Adrenal gland (tissue), 12 donors: ENCODE data around the gene MBOAT7. TPM values are rescaled to one million over a fixed set of nuclear protein-coding genes. Genes with fewer than 3 reads are reported as not detected.
A peak's percentile ranks its signal among the peaks of the same experiment; 100 is the strongest.

Experiments
- DNase-seq, 7 donors: peaks; one replicate each; pipeline ENCODE4 v3.0.0-alpha.2; 2019 to 2020
- H3K27ac ChIP-seq, 5 donors: fragments of 200-600 bp; sonication (generic) in 4 of 5; 1 replicate in 3 of 5; 2 replicates in 2 of 5; pipeline versions ENCODE4 v1.5.1 to v1.8.0; 2016 to 2020; ENCODE audit warnings: mild to moderate bottlenecking in 1 of 5
- H3K27me3 ChIP-seq: fragments of 200-600 bp; 2 replicates; pipeline ENCODE4 v1.8.0; 2021
- H3K36me3 ChIP-seq, 2 donors: fragments of 200-600 bp; replicated peaks in 1 of 2; 1 replicate in 1 of 2; 2 replicates in 1 of 2; pipeline versions ENCODE4 v1.5.1 to v1.8.0; 2018 to 2022
- H3K4me1 ChIP-seq, 2 donors: fragments of 200-600 bp; replicated peaks in 1 of 2; 1 replicate in 1 of 2; 2 replicates in 1 of 2; pipeline versions ENCODE4 v1.5.1 to v1.8.0; 2018 to 2021
- H3K4me3 ChIP-seq, 4 donors: fragments of 200-600 bp; sonication (generic) in 3 of 4; one replicate each; pipeline ENCODE4 v1.5.1; 2016 to 2018
- H3K9me3 ChIP-seq, 3 donors: fragments of 200-600 bp; sonication (generic) in 1 of 3; replicated peaks in 1 of 3; 1 replicate in 2 of 3; 2 replicates in 1 of 3; pipeline versions ENCODE4 v1.5.1 to v1.8.0; 2016 to 2021
- CTCF ChIP-seq, 6 experiments: fragments of 450-650 bp in 4 of 6; fragments of 200-600 bp in 2 of 6; sonication (generic) in 1 of 6; IDR thresholded peaks; 1 replicate in 5 of 6; 2 replicates in 1 of 6; pipeline versions ENCODE4 v1.5.1 to v1.8.0; 2016 to 2021; ENCODE audit warnings: antibody characterized with exemption in 6 of 6, mild to moderate bottlenecking in 2 of 6, moderate library complexity in 1 of 6
- POLR2A ChIP-seq, 2 donors: fragments of 450-650 bp; IDR thresholded peaks; one replicate each; pipeline ENCODE4 v1.6.1; 2017; ENCODE audit warnings: antibody characterized with exemption in 2 of 2, mild to moderate bottlenecking in 2 of 2, moderate library complexity in 1 of 2
- WGBS, 4 donors: extraction: QIAGEN DNeasy Blood & Tissue Kit in 2 of 4; methylation state at CpG; one replicate each; pipeline versions ENCODE4 v1.1.5 to v1.1.7; 2013 to 2017; 5-methylcytosine and 5-hydroxymethylcytosine counted together
- intact Hi-C, 2 donors: fragments of 100-400 bp; cut with DNase I; formaldehyde crosslinking; loops; one replicate each; pipeline versions ENCODE4 v1.14.1 to v1.15.0; 2022 to 2023
- polyA plus RNA-seq, 3 donors: library from polyadenylated mRNA; stranded (reverse); fragments of 200-250 nt in 2 of 3; fragments of 350-450 nt in 1 of 3; fragmentation: Illumina TruSeq in 1 of 3; extraction: RNeasy Lipid Tissue Mini Kit (QIAGEN cat#74804) in 1 of 3; gene quantifications; one replicate each; pipeline ENCODE4 v1.2.3, GENCODE V29; 2013 to 2014
- total RNA-seq, 9 donors: library from RNA; depleted of rRNA in 4 of 9; stranded (reverse); fragments of >200 nt in 4 of 9; fragments of 120-200 nt in 1 of 9; fragmentation: NEBNext Ultra II Directional in 1 of 9; extraction: Animal tissue kit (Norgen Biotek cat#: 25700) in 1 of 9; gene quantifications; one replicate each; pipeline versions ENCODE4 v1.1.0 to v1.2.4, GENCODE V29; 2013 to 2023
- donor health status: healthy with polysubstance abuse.
- donor health status: Bipolar disorder and iron deficiency.
- donor health status: DM: yes; HTN: yes; CAD: no.
- donor health status: DM: no; HTN: no; CAD: no.
- donor health status: DM: no; HTN: no; CAD: no.
- donor health status: DM: yes; HTN: yes; CAD: no.

MBOAT7 gene
- total and polyA plus RNA-seq, 12 donors: 98.0 to 670 (median 327) TPM

GRCh38 chr19:54138489-54139256 lies 50.7 kb downstream of the MBOAT7 start:
- Histone ChIP-seq H3K9me3 (no peaks in the 10 kb centered on the region), H3K36me3 (peaks cover 0 to 13% of the 10 kb centered on the region in 2 donors), H3K27me3 (no peaks in the 10 kb centered on the region), H3K27ac (peak overlapping the region in 3 of 5 donors; percentile 93 to 99 (median 94)), H3K4me3 (peak overlapping the region in 3 of 4 donors; percentile 21 to 100 (median 84)), H3K4me1 (peaks cover 21 to 39% of the 10 kb centered on the region in 2 donors)
- intact Hi-C loops: no loop called here
- whole genome bisulfite sequencing, 4 donors: 17 to 20% (median 19%) methylated on average over 12 to 31 of the region's 31 CpGs
- DNase-seq: peak in 2 of 7 donors; percentile 26 to 52
- TF ChIP-seq POLR2A (IDR thresholded peaks at IDR 0.05) (no peak), CTCF (IDR thresholded peaks at IDR 0.05) (no peak)

DNA sequence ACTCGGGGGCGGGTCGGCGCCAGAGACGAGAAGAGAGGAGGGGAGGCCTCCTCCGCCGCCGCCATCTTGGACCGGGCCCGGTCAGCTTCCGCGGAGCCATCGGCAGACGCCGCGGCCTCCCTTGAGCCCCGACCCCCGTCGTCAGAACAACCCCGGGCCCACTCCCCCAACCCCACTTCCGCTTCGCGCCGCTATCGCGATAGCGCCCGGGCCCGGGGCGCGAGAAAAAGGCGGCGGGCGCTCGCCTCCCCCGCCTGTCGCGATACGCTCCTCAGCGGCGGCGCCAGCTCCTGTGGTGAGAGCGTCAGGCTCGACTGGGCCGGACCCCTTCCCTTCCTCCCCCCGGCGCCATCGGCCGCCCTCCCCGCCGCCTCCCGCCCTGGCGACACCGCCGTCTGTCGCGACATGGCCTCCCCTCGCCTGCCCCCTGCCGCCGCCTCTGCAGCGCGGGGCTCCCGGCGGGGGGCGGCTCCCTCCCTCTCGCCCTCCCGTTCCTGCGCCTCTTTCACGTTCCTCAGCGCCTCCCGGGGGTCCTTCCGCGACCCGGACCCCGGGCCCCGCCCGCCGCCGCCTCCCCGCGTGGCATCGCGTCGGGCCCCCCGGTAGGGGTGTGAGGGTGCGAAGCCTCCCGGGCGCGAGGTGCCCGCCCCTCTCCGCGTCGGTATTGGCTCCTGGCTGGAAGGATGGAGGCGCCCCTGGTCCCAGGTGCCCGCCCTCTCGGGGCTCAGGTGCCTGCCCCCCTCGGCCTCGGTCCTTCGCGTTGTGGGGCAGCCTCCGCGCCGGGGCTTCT lies 51.5 kb downstream of the MBOAT7 start, which contains the start of gene CNOT3:
CNOT3 (plus strand) TSS at position 64 of the 790 bp plus-strand sequence. CDS start 5,217 bp downstream, outside the sequence.
- H3K36me3 ChIP-seq: peaks cover 0 to 5% of the 10 kb centered on the region in 2 donors
- intact Hi-C loops: no loop called here
- peaks cover 21 to 39% of the 10 kb centered on the region in 2 donors for H3K4me1 ChIP-seq
- H3K4me3 ChIP-seq: peak within 1 kb of the TSS; percentile 21 to 100 (median 84)
- peak in 1 of 7 donors; percentile 54 for DNase-seq
- TF ChIP-seq CTCF (IDR thresholded peaks at IDR 0.05) (peak in 1 of 6 experiments; percentile 2), POLR2A (IDR thresholded peaks at IDR 0.05) (peak; percentile 55 to 87)
- peak within 1 kb of the TSS; percentile 28 to 99 (median 93) for H3K27ac ChIP-seq
- 0 to 2% (median 0%) methylated on average over 12 to 101 of the region's 103 CpGs for WGBS, 4 donors
- H3K27me3 ChIP-seq: no peaks in the 10 kb centered on the region
- no peaks in the 10 kb centered on the region for H3K9me3 ChIP-seq

DNA sequence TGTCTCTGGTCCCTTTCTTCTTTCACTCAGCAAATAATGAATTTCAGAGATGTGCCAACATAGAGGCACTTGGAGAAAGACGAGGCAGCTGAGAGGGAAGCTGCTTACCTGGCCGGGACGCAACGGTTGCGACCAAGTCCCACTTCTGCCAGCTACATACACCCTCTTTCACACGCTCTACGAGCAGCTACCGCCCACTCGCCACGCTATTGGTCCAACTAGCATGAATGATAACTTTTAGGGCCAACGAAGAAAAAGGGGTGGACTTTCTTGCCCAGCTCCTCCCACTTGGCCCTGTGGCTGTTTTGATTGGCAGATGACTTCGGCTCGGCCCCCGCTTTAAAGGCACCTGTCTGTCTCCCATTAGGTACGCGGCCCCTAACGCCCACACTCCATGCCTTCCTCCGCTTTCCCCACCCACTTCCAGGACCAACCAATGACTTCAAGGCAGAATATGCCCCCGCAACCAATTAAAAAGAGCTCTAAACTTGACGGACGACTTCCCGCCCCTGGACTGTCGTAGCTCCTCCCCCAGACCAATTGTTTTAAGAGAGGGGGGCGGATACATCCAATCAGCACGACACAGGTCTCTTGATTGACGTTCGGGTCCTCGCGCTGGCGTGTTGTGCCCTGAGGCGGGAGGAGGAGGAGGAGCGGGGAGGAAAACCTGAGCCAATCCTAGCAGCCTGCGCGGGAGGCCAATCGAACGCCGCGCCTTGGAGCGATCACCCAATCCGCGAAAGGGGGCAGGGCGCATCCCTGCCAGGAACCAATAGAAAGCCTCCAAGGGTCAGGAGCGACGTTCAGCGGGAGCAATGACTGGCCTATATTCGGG lies 52.3 kb downstream of the MBOAT7 start:
- Histone ChIP-seq H3K4me3 (peak overlapping the region in 2 of 4 donors; percentile 84 to 100), H3K36me3 (no peaks in the 10 kb centered on the region), H3K4me1 (peaks cover 21 to 39% of the 10 kb centered on the region in 2 donors), H3K27ac (peak overlapping the region; percentile 28 to 99 (median 93)), H3K9me3 (no peaks in the 10 kb centered on the region), H3K27me3 (no peaks in the 10 kb centered on the region)
- peak; percentile 99 to 100 (median 100) for DNase-seq
- 0 to 1% (median 0%) methylated on average over 30 to 46 of the region's 46 CpGs for WGBS, 4 donors
- TF ChIP-seq POLR2A (IDR thresholded peaks at IDR 0.05) (peak in 1 of 2 donors; percentile 82), CTCF (IDR thresholded peaks at IDR 0.05) (no peak)
- intact Hi-C loops: no loop called here
